ENCODE data around the gene ZFP36.

ZFP36 gene

GRCh38 chr19:39397360-39398296, 9.0 kb upstream of the ZFP36 start:
- peak; percentile 99 for TF ChIP-seq CTCF (IDR thresholded peaks at IDR 0.05; ENCODE audit: insufficient read depth, low read depth, low read length, missing control alignments)
- peak overlapping the region; percentile 50 for H3K4me3 ChIP-seq (ENCODE audit: low read depth, low read length)
- DNase-seq (ENCODE audit: low read depth): peak; percentile 95

- TF ChIP-seq CTCF (IDR thresholded peaks at IDR 0.05; ENCODE audit: insufficient read depth, low read depth, low read length, missing control alignments): no peak
- peak overlapping the region; percentile 50 for H3K4me3 ChIP-seq (ENCODE audit: low read depth, low read length)
- peak; percentile 84 for DNase-seq (ENCODE audit: low read depth)
Measured at GRCh38 chr19:39398297-39398864, 8.3 kb upstream of the ZFP36 start.

DNA sequence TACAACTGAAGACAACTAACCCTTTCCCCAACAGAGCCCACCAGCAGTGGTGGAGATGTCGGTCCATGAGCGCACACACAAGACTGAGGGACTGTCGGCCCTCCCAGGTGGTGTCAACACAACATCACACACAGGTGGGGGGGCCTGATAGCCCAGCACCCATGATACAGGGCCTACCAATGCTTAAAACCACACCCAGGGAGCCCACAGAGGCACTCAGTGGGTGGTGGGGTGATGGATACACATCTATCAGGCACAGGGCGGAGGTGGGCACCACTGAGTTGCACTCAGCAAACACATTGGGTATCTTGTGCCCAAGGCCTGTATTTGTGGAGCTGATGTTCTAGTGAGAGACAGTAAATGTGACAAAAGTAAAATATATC, 7.0 kb upstream of the ZFP36 start:
- no peak overlapping the region for H3K4me3 ChIP-seq (ENCODE audit: low read depth, low read length)
- no peak for DNase-seq (ENCODE audit: low read depth)
- TF ChIP-seq CTCF (IDR thresholded peaks at IDR 0.05; ENCODE audit: insufficient read depth, low read depth, low read length, missing control alignments): no peak

- H3K4me3 ChIP-seq (ENCODE audit: low read depth, low read length): no peak overlapping the region
Measured at GRCh38 chr19:39400061-39400460, 6.6 kb upstream of the ZFP36 start.

DNA sequence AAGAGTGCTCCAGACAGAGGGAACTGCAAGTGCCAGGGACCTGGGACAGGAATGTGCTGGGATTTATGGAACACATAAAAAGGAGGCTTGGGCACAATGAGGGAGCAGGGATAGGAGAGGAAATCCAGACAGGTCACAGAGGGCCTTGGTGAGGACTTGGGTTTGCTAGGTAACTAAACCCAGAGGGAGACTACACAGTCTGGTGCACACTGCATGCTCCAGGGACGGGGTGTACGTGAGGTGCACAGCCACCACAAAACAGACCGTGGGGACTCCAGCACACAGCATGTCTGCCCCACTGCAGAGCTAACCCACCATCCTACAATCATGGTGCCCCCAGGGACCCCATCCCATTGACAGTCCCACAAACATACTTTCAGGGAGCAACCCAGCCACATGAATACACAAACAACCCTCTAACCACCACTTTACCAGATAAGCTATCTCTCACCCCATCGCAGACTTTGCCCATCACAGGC, 5.5 kb upstream of the ZFP36 start:
- H3K4me3 ChIP-seq (ENCODE audit: low read depth, low read length): peak overlapping the region; percentile 73
- TF ChIP-seq CTCF (IDR thresholded peaks at IDR 0.05; ENCODE audit: insufficient read depth, low read depth, low read length, missing control alignments): no peak
- peak; percentile 55 for DNase-seq (ENCODE audit: low read depth)

More at GRCh38 chr19:39400061-39400460, 6.6 kb upstream of the ZFP36 start:
- DNase-seq (ENCODE audit: low read depth): no peak
- TF ChIP-seq CTCF (IDR thresholded peaks at IDR 0.05; ENCODE audit: insufficient read depth, low read depth, low read length, missing control alignments): no peak

DNA sequence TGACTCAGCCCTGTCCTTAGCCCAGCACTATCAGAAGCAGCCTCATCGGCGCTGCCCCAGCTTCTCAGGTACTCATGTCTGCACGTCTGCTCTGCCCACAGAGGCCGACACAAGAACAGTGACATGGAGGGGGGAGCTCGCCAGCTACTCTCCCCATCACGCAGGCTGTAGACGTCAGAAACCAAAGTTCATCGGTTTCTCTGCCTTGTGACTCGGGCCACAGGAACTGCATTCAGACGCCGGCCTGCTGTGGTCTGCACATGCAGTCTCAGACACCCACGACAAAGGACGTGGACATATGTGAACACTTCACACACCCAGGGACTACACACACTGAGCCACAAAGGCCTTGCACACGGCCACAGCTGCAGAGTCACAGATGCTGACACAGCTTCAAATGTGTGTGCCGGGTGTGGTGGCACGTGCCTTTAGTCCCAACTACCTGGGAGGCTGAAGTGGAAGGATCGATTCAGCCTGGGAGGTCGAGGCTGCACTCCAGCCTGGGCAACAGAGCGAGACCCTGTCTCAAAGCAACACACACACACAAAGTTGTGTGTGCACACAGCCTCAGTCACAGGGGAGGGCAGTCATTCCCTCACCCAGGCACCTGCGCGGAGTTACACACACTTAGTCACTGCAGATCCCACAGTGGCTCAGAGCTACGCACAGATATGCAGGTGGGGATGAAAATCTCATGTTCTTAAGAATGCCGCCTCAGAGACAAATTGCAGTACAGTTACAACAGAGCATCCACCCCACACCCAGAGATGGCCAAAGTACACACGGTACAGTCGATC, 4.9 kb upstream of the ZFP36 start:
- DNase-seq (ENCODE audit: low read depth): peak; percentile 89
- TF ChIP-seq CTCF (IDR thresholded peaks at IDR 0.05; ENCODE audit: insufficient read depth, low read depth, low read length, missing control alignments): no peak
- peak overlapping the region; percentile 73 for H3K4me3 ChIP-seq (ENCODE audit: low read depth, low read length)
